GM19099 (cell line): Measurements from ENCODE around the gene RTP1.

ENCODE experiments used
- POLR2A ChIP-seq: IDR thresholded peaks from 3 replicates; pipeline ENCODE4 v1.6.1; 2011; ENCODE audit warnings: low read depth; ENCODE audit not compliant: insufficient read length; ENCODE audit errors: extremely low read depth

The RTP1 gene

GRCh38 chr3:187197335-187197649 is at the start of gene RTP1:
TSS of gene RTP1 (plus strand) at chr3:187197486. CDS start at chr3:187197516, 30 bp downstream.
- TF ChIP-seq POLR2A: no peak

- no peak for TF ChIP-seq POLR2A
Measured at GRCh38 chr3:187150186-187150585, 47.1 kb upstream of the RTP1 start.

GRCh38 chr3:187150599-187150998 is 46.7 kb upstream of the RTP1 start:
- no peak for TF ChIP-seq POLR2A

- no peak for TF ChIP-seq POLR2A
Measured at GRCh38 chr3:187161556-187161955, 35.7 kb upstream of the RTP1 start.

- no peak for TF ChIP-seq POLR2A
Measured at GRCh38 chr3:187162265-187162953, 34.9 kb upstream of the RTP1 start.

GRCh38 chr3:187165144-187165543 is 32.1 kb upstream of the RTP1 start:
- no peak for TF ChIP-seq POLR2A

- TF ChIP-seq POLR2A: no peak
Measured at GRCh38 chr3:187166750-187167149, 30.5 kb upstream of the RTP1 start.

- TF ChIP-seq POLR2A: no peak
Measured at GRCh38 chr3:187167777-187168176, 29.5 kb upstream of the RTP1 start.

GRCh38 chr3:187169231-187169960 is 27.9 kb upstream of the RTP1 start:
- no peak for TF ChIP-seq POLR2A

GRCh38 chr3:187172929-187173328 is 24.4 kb upstream of the RTP1 start:
- TF ChIP-seq POLR2A: no peak

GRCh38 chr3:187181454-187182170 is 15.7 kb upstream of the RTP1 start:
- no peak for TF ChIP-seq POLR2A

- TF ChIP-seq POLR2A: no peak
Measured at GRCh38 chr3:187183210-187183862, 13.9 kb upstream of the RTP1 start.

- TF ChIP-seq POLR2A: no peak
Measured at GRCh38 chr3:187183903-187184302, 13.4 kb upstream of the RTP1 start.

GRCh38 chr3:187185759-187186158 is 11.5 kb upstream of the RTP1 start:
- TF ChIP-seq POLR2A: no peak

GRCh38 chr3:187186375-187186774 is 10.9 kb upstream of the RTP1 start:
- no peak for TF ChIP-seq POLR2A
